ENCODE data around the gene ATL1.
"Not testable (repeated sequence)": the region's sequence is repeated elsewhere in the genome, so short reads cannot be mapped to it uniquely, and the experiment has no call there.

The ATL1 gene

DNA sequence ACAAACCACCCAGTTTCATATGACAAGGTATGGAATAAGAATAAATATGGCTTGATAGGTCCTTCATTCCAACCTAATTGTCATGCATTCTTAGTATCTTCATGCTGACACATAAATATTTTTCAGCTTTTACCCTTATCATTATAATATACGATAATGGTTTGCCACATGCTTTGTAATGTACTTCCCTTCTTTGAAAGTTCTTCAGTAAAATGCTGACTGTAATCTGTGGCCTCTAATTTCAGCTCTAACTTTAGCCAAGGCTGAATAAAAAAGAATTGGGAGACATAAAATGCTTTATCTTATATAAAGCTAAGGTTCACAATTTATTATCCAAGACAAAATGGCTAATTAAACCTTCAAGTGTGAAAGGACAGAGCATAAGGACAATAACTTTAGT is 24.9 kb upstream of the ATL1 start:
- DNase-seq, result no peak

DNA sequence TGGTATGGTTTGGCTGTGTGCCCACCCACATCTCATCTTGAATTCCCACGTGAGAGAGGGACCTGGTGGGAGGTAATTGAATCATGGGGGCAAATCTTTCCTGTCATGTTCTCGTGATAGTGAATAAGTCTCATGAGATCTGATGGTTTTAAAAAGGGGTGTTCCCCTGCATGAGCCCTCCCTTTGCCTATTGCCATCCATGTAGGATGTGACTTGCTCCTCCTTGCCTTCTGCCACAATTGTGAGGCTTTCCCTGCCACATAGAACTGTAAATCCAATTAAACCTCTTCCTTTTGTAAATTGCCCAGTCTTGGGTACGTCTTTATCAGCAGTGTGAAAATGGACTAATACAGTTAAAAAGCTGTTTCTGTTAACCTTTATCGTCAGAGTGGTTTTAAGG is 21.9 kb upstream of the ATL1 start:
- DNase-seq, result not testable (repeated sequence)

- no peak for DNase-seq
These were observed 20.9 kb upstream of the ATL1 start for GRCh38 chr14:50539051-50539450.

- DNase-seq, result no peak
These were observed 18.8 kb upstream of the ATL1 start for GRCh38 chr14:50541159-50541567.

GRCh38 chr14:50542941-50543418 is 17.0 kb upstream of the ATL1 start:
- DNase-seq, result peak; percentile 63

DNA sequence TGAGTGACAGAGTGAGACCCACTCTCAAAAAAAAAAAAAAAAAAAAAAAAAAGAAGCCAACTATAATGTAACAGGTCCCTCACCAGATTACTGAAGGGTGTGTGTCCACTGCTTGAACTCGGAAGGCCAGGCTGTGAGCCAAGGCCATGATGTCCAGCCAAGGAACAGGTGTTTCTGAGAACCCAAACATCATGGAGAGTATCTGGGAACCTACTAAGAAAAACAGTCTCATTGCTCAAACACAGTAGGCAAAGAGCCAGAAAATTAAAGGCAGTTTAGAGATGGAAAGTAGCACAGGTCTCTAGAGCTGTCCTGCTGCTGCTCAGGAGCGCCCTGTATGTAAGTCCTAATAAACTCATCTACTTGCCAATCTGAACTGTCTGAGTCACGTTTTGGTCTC is 15.0 kb upstream of the ATL1 start:
- DNase-seq, result no peak

- no peak for DNase-seq
These were observed 14.3 kb upstream of the ATL1 start for GRCh38 chr14:50545618-50546017.

GRCh38 chr14:50550294-50550693 is 9.7 kb upstream of the ATL1 start:
- DNase-seq, result no peak

GRCh38 chr14:50551877-50552276 is 8.1 kb upstream of the ATL1 start:
- no peak for DNase-seq

- not testable (repeated sequence) for DNase-seq
These were observed 7.1 kb upstream of the ATL1 start for GRCh38 chr14:50552796-50553195.

DNA sequence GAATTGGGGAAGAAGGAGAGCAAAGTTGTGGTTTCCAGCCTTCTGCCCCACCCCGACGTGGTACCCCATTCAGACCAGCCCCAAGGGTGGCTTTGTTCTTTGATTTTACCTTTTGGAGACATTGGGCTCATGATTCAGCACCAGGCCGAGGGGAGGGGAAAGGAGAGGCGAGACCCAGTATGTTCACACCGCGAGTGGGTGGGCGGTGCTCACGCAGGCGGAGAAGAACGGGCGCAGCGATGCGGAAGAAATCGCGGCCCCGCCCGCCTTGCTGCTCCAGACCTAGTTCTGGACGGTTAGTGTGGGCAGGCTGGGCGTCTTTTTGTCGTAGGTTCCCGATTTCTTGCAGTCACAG is 963 bp downstream of the ATL1 start:
- peak; percentile 48 for DNase-seq

DNA sequence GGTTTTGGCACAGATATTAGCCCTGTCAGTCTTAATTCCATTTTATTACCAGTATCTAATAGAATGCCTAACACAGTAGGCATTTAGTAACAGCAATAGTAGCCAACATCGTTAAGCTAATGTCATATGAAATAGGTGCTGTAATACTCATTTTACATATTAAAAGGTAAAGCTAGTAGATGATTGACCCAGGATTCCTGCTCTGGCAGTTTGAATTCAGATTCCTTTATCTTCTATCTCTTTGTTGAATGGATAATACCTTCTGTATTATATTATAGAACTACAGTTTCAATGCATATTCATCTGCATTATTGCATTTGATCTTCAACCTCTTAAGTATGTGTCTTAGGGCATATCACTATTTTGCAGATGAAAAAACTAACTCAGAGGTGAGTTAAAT is 2.9 kb downstream of the ATL1 start:
- DNase-seq, result no peak

GRCh38 chr14:50569714-50570274 is 9.8 kb downstream of the ATL1 start:
- no peak for DNase-seq

- no peak for DNase-seq
These were observed 13.9 kb downstream of the ATL1 start for GRCh38 chr14:50573862-50574261.

GRCh38 chr14:50575769-50576168 is 15.8 kb downstream of the ATL1 start:
- DNase-seq, result no peak

GRCh38 chr14:50577982-50578381 is 18.0 kb downstream of the ATL1 start:
- no peak for DNase-seq

DNA sequence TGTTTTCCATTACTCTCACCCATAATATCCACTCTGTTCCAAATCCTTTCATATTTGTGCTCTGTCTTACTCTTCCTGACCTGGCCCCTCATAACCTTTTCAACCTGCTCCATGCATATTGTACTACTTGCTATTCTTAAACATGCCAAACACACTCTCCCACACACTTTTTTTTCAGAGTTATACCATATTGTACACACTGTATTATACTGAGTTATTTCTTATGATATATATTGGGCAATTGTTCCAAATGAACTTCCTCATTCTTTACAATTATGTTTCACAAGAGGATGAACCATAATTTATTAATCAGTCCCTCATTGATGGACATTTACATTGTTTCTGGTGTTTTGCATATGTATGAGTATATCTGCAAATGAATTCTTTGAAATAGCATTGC is 18.5 kb downstream of the ATL1 start:
- DNase-seq, result no peak

DNA sequence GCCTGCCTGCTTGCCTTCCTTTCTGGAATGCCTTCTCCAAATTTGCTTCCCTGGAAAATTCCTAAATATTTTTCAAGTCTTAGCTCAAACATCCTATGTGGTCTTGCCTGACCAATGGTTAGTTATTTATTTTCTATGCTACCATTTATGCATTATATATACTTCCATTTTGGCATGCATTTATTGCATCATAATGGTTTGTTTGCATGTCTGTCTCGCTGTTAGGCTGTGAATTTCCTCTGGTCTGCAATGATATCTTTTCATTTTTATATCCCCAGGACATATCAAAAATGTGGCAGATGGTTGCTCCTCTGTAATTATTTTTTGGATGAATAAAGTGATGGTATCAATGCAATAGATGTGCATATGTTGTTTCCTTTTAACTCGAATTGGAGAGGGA is 30.5 kb downstream of the ATL1 start:
- DNase-seq, result no peak

DNA sequence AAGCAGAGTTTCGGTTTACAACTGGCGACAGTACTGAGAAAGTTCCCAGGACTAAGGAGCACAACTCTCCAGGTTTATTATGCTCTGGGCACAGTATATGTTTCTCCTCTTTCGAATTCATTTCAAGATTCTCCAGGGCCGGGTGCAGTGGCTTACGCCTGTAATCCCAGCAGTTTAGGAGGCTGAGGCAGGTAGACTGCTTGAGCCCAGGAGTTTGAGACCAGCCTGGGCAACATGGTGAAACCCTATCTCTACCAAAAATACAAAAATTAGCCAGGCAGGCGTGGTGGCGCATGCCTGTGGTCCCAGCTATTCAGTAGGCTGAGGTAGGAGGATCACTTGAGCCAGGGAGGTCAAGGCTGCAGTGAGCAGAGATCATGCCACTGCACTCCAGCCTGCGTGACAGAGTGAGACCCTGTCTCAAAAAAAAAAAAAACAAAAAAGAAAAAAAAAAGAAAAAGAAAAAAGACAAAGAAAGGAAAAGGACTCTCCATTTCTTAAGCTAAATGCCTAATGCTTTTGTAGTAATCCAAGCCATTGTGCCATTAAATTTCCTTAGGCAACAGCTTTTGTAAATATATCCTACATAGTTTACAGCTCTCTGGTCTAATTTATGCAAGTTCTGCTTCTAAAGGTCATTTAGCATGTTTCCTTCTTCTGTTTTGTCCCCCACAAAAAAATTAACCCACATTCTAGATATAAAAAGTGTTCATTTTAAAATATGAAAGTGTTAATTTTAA is 34.8 kb downstream of the ATL1 start:
- DNase-seq, result no peak

DNA sequence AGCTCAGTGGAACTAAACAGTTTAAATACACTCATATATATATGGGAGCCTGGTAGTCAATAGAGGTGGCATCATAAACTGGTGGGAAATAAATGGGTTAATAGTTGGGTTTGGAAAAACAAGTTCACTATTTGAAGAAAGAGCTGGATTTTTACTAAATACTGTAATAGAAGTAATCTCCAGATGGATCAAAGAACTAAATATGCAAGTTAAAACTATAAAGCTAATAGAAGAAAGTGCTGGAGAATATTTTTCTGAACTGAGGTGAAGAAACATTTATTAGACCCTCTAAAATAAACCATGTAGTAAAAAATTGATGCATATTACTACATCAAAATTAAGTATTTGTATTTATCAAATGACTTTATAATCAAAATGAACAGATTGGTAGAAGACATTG is 38.8 kb downstream of the ATL1 start:
- DNase-seq, result no peak

DNA sequence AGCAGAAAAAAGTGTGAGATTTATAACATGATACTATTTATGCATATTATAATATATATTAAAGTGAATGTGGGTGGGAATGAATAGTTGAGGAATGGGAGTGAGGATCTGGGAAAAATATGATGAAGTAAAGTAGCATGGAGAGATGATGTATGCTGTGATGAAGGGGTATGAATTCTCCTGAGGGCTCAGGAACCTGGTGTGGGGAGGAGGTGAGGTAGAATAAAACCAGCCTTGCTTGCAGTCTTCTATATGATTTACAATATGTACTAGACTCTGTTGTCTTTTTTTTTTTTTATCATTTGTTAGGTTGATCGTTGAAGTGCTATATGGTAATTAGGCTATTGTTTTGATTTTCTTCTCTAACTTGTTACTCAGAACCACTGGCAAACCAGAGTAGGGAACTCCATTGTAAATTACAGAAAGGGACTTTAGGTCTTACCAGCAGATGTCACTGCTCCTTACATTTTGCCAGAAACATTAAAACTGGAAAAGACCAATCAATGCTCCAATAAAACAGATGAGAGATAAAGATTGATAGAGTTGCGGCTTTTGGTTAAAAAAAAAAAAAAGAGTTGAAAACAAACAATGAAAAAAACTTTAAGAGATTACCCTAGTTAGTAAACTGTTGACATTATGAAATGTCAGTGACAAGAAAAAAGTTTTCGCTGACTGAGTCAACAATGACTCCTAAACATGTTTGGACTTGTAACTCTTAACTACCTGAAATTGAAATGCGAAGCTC is 39.9 kb downstream of the ATL1 start:
- peak; percentile 10 for DNase-seq

GRCh38 chr14:50600849-50601248 is 40.9 kb downstream of the ATL1 start:
- DNase-seq, result peak; percentile 20

DNA sequence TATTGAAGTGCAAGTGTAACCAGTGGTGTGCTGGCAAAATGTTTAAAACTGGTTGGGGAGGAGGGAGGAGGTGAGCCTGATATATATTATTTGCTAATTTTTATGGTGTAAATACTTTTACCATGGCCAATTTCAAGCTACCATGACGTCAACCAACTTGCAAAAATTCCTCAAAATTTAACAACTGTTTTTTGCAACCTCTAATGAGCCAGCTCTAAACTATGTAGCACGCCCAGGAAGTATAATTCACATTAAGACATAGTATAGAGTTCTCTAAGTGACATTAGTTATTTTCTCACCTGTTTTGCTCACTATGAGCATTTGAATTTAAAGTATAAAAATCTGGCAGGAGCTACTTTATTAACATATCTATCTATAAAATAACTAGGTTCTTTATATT is 41.4 kb downstream of the ATL1 start:
- DNase-seq, result no peak

- no peak for DNase-seq
These were observed 42.1 kb downstream of the ATL1 start for GRCh38 chr14:50602035-50602434.

Data from NCI-H510A (cell line).